Stimulated activated naive CD4-positive, alpha-beta T cell treated with Interleukin-2 at 50 U/mL for 16 hours (primary cell): ENCODE measurements around the gene GAS5.
"Not testable (repeated sequence)": the region's sequence is repeated elsewhere in the genome, so short reads cannot be mapped to it uniquely, and the experiment has no call there.

Experiments
- DNase-seq: peaks from one replicate; lab custom pipeline; 2025; lab: John Stamatoyannopoulos, UW

Gene GAS5

GRCh38 chr1:173867753-173868265 is at the start of gene GAS5:
Gene GAS5 (minus strand): TSS chr1:173867989.
- peak; percentile 100 for DNase-seq

DNA sequence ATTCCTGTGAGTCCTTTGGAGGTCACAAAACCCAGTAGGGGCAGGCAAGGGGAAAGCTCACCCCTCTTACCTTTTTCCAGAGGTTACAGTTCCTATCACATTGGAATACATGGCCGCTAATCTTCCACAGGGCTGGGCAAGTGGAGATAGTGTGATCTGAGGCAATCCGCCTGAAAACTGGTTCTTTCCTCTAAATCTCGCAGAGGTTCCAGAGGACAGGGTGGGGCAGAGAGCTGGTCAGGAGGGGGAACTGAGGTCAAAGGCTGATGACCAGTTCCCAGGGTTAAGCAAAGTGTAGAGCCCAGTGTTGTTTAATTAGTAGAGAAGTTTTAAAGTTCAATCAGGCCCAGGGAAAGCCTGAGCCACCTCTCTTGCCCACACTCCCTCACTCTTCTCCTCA is 49.4 kb upstream of the GAS5 start, which contains the start of gene SERPINC1:
Gene SERPINC1, minus strand, starts transcription at position 179 of the 400 bp plus-strand sequence. Its CDS starts 68 bp downstream, at position 111.
- no peak for DNase-seq

DNA sequence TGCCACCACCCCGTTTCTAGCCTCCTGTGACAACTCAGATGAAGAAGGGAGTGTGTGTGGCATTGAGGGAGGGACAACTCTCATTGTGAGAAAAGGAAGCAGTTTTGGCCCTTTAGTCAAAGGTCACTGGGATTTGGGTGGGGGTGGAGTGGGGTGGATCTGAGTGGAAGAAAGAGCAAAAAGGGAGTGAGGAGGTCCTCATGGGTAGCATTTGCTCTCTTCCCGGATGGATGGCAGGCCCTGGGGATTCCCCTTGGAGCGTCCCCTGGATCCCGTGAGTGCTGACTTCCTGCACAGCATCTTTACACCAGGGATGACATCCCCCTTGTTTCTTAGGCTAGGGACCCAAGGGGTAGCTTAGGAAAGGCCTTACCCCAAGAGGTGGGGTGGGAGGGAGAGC is 48.9 kb upstream of the GAS5 start:
- DNase-seq = no peak

DNA sequence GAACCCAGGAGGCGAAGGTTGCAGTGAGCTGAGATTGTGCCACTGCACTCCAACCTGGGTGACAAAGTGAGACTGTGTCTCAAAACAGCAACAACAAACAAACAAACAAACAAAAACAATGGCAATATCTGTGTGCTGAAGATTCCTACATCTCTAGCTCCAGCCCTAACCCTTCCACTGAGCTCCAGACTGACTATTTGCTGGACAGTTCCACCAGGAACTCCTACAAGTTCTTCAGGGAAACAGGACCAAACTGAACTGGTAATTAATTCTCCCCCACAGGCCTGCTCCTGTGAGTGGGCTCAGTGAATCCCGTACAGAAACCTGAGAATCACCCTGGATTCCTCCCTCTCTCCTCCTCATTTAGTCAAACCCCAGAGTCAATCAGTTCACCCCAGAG is 47.8 kb upstream of the GAS5 start:
- DNase-seq = no peak

DNA sequence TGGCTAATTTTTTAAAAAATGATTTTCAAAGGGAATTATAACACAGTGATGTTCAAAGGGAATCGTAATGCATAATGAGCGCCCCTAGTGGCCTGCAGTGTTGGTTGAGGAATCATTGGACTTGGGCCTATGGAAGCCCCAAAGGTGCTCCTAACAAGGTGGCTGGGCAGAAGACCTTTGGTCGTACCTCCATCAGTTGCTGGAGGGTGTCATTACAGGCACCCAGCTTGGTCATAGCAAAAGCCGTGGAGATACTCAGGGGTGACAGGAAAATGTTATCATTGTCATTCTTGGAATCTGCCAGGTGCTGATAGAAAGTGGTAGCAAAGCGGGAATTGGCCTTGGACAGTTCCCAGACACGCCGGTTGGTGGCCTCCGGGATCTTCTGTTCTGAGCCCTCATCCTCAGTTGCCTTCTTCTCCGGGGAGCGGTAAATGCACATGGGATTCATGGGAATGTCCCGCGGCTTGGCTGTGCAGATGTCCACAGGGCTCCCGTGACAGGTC is 46.6 kb upstream of the GAS5 start:
- DNase-seq = peak; percentile 8

DNA sequence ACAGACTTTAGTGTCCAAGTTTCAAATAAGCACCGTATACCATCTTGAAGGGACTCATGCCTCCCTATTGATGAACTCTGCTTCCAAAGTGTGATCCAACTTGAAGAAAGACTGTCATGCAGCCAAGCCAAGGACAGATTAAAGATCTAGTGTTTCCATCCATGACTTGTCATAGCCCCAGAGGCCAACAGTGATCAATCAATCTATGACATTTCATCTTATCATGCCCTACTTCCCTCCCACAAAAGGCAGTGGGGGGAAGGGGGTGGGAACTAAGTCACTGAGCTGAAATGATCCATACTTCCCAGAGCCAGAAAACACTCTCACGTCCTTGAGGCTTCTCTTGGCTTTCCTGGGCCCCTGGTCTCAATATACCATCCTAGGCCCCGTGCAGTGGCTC is 45.3 kb upstream of the GAS5 start:
- no peak for DNase-seq

- no peak for DNase-seq
These were observed 36.2 kb upstream of the GAS5 start for GRCh38 chr1:173903827-173904531.

DNA sequence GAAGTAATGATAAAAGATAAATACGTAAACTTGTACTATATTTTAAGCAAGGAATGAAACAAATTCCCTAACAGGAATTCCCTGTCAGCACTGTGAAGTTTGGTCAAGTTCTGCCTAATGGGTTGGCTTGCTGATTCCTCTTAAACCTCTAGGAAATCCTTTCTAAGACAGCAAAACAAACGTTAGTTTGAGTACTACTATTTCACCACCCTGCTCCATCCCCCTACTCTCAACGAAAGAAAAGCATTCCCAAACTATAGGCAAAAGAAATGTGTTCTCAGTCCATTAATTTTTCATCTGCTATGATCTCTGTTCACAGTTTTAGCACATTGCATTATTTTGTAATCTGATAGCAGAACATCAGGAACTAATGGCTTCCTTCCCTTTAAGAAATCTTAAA is 33.2 kb upstream of the GAS5 start:
- DNase-seq = no peak

DNA sequence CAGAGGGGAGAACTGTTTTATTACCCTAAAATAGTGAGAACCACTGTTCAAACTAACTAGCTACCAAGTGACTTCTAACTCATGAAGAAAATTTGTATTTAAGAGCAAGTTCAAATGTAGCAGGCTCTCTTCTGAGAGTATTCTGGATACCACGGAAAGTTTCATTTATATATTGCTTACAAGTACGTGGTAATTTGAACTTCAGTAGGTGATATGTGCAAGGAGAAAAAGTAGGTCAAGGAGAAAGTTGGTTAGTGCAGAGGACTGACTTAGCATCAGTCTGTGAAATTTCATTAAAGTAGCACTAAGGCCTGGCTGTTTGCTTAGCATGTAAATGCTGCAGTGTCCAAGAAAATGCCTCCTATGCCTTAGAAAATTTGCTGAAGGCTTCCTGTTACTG is 32.6 kb upstream of the GAS5 start:
- DNase-seq = no peak

DNA sequence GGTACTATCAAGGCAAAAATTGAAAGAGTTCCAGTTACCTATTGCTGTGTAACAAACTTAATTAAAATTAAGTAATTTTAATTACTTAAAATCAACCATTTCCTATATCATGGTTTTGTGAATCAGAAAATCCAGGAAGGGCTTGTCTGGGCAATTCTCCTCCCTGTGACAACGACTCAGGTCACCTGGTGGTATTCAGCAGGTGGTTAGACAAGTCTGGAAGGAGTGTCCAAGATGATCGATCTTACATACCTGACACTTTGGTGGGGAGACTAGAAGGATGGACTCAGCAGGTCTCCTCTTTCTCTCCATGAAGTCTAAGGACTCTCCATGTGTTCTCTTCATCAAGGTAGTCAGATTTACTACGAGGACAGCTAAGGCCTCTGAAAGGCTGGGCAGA is 26.4 kb upstream of the GAS5 start:
- no peak for DNase-seq

DNA sequence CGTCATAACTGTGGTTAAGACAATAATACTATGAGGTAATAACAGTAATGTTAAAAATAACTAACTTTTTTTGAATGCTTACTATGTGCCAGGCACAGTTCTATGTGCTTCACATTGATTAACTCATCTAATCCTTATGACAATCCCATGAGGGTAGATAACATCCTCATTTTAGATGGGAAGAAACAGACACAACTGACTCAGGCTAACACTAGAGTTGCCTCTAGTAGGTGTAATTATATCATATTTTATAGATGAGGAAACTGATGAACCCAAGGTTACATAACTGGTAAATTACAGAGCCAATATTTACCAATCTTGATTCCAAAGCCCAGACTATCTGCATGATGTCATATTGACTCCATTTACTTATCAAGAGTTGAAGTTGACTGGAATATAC is 25.8 kb upstream of the GAS5 start:
- DNase-seq = no peak

- no peak for DNase-seq
These were observed 22.1 kb upstream of the GAS5 start for GRCh38 chr1:173889885-173890284.

GRCh38 chr1:173888749-173889148 is 21.0 kb upstream of the GAS5 start:
- no peak for DNase-seq

GRCh38 chr1:173887627-173888026 is 19.8 kb upstream of the GAS5 start:
- DNase-seq = no peak

GRCh38 chr1:173886746-173887611 is 19.2 kb upstream of the GAS5 start:
- no peak for DNase-seq

DNA sequence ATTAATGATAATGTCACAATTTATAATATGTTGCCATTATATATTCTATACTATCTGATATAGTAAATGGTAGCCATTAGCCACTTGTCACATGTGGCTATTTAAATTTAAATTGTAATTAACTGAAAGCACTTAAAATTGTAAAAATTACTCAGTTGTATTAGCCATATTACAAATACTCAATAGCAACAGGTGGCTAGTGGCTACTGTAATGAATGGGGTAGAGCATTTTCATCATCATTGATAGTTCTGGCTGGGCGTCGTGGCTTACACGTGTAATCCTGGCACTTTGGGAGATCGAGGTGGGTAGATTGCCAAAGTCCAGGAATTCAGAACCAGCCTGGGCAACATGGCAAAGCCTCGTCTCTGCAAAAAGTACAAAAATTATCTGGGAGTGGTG is 16.9 kb upstream of the GAS5 start:
- no peak for DNase-seq

- DNase-seq = not testable (repeated sequence)
These were observed 13.3 kb upstream of the GAS5 start for GRCh38 chr1:173881117-173881516.

DNA sequence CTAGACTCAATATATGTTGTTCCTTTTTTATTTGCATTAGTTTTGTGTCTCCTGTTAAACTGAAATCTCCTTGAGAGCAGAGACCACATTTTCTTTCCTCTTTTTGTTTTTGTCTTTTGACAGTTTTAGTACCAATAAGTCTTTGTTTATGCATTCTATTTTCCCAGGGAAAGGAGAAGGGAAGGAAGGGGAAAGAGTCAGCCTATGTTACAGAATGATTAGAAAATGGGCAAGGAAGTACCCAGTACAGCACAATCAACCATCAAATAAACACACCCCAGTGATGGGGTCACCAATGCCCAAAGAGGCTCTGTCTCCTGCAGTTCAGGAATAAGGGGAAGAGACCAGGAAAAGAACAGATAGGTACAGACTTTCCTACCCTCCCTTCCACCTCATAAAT is 10.5 kb upstream of the GAS5 start:
- DNase-seq = no peak

GRCh38 chr1:173876732-173877131 is 8.9 kb upstream of the GAS5 start:
- no peak for DNase-seq

GRCh38 chr1:173871500-173871899 is 3.7 kb upstream of the GAS5 start:
- no peak for DNase-seq

- DNase-seq = no peak
These were observed 3.3 kb upstream of the GAS5 start for GRCh38 chr1:173871091-173871490.

- DNase-seq = no peak
These were observed 2.7 kb upstream of the GAS5 start for GRCh38 chr1:173870252-173871075.
